Ovary (tissue), 3 donors: ENCODE data around the gene AGO3.

Source experiments
- EP300 ChIP-seq: sonication (generic); formaldehyde crosslinking; IDR thresholded peaks from one replicate; pipeline ENCODE4 v1.6.1; 2017; ENCODE audit warnings: antibody characterized with exemption
- POLR2A ChIP-seq: fragments of 450-650 bp; IDR thresholded peaks from one replicate; pipeline ENCODE4 v1.6.1; 2017; ENCODE audit warnings: antibody characterized with exemption, mild to moderate bottlenecking, moderate library complexity
- TF ChIP-seq, protein P1 (sequence below), 3 donors: fragments of 450-650 bp in 2 of 3; fragments of 200-600 bp in 1 of 3; IDR thresholded peaks; one replicate each; pipeline versions ENCODE4 v1.5.1 to v1.8.0; 2016 to 2022; ENCODE audit warnings: antibody characterized with exemption in 3 of 3, mild to moderate bottlenecking in 1 of 3
- donor health status: DM: no; HTN: no; CAD: no.

DNA sequence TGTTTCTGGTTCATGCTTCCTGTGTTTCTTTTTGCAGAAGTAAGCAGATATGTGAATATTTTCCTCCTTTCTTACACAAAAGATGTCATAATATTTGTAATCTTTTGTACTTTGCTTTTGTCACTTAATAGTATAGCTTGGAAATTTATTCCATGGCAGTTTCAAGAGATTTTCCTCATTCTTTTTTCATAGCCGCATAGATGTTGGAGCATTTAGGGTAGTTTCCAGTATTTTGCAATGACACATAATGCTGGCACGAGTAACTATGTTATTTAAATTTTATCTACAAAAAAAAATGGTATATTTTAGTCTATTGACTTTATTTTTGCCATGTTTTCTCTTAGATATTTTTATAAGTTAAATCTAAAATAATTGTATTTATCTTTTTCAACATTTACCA is 40.7 kb downstream of the AGO3 start:
- TF ChIP-seq, protein P1, sequence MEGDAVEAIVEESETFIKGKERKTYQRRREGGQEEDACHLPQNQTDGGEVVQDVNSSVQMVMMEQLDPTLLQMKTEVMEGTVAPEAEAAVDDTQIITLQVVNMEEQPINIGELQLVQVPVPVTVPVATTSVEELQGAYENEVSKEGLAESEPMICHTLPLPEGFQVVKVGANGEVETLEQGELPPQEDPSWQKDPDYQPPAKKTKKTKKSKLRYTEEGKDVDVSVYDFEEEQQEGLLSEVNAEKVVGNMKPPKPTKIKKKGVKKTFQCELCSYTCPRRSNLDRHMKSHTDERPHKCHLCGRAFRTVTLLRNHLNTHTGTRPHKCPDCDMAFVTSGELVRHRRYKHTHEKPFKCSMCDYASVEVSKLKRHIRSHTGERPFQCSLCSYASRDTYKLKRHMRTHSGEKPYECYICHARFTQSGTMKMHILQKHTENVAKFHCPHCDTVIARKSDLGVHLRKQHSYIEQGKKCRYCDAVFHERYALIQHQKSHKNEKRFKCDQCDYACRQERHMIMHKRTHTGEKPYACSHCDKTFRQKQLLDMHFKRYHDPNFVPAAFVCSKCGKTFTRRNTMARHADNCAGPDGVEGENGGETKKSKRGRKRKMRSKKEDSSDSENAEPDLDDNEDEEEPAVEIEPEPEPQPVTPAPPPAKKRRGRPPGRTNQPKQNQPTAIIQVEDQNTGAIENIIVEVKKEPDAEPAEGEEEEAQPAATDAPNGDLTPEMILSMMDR (IDR thresholded peaks at IDR 0.05), result no peak
- no peak for TF ChIP-seq POLR2A
- TF ChIP-seq EP300, result no peak
